NCI-H345 treated with DMSO at 0.1 percent for 48 hours (cell line): Measurements from ENCODE around the gene MAFG.

ENCODE experiments used
- DNase-seq: peaks from one replicate; lab custom pipeline; 2025; ENCODE audit not compliant: unreplicated experiment; lab: John Stamatoyannopoulos, UW

Gene MAFG

GRCh38 chr17:81940538-81941483 lies 13.3 kb upstream of the MAFG start:
- no peak for DNase-seq

- DNase-seq = no peak
Measured at GRCh38 chr17:81939881-81940385, 12.4 kb upstream of the MAFG start.

GRCh38 chr17:81939218-81939617 lies 11.7 kb upstream of the MAFG start:
- DNase-seq = no peak

- DNase-seq = no peak
Measured at GRCh38 chr17:81935709-81936084, 8.2 kb upstream of the MAFG start.

GRCh38 chr17:81934850-81935708 lies 7.5 kb upstream of the MAFG start:
- no peak for DNase-seq

- no peak for DNase-seq
Measured at GRCh38 chr17:81934098-81934757, 6.7 kb upstream of the MAFG start.

GRCh38 chr17:81933178-81933699 lies 5.7 kb upstream of the MAFG start:
- no peak for DNase-seq

GRCh38 chr17:81932333-81932983 lies 4.9 kb upstream of the MAFG start:
- DNase-seq = no peak

- no peak for DNase-seq
Measured at GRCh38 chr17:81931557-81932332, 4.2 kb upstream of the MAFG start.

- no peak for DNase-seq
Measured at GRCh38 chr17:81931189-81931556, 3.6 kb upstream of the MAFG start.

- no peak for DNase-seq
Measured at GRCh38 chr17:81930142-81931125, 2.9 kb upstream of the MAFG start.

GRCh38 chr17:81929253-81930141 lies 2.0 kb upstream of the MAFG start:
- no peak for DNase-seq

- DNase-seq = no peak
Measured at GRCh38 chr17:81928544-81929252, 1.2 kb upstream of the MAFG start.

GRCh38 chr17:81927152-81927652 lies 333 bp downstream of the MAFG start:
- no peak for DNase-seq

- DNase-seq = peak; percentile 30
Measured at GRCh38 chr17:81926451-81927151, 934 bp downstream of the MAFG start.

GRCh38 chr17:81925860-81926450 lies 1.6 kb downstream of the MAFG start:
- no peak for DNase-seq
